Right lung (tissue), 5 donors: ENCODE results near the gene MAP1LC3C. TPM values are rescaled to one million over a fixed set of nuclear protein-coding genes. Genes with fewer than 3 reads are reported as not detected.

ENCODE experiments used
- polyA plus RNA-seq, 5 donors: library from polyadenylated mRNA; unstranded; fragments of 120-200 nt; gene quantifications; one replicate each; pipeline versions ENCODE4 v1.2.1 to v1.2.3, GENCODE V29; 2013; ENCODE audit warnings: inconsistent platforms in 1 of 5, low replicate concordance in 1 of 5; ENCODE audit not compliant: insufficient read length in 5 of 5, insufficient read depth in 1 of 5

MAP1LC3C gene
- polyA plus RNA-seq, 5 donors = 1.2 to 2.3 (median 1.3) TPM

Other genes starting within 250 kb of the MAP1LC3C start
- gene EXO1, start 150.9 kb downstream of the MAP1LC3C start, polyA plus RNA-seq = 10 to 100 TPM in 3 of 5 donors, 1 to 10 TPM in 2; 6.4 to 18.5 (median 12.9) TPM
- not detected for gene BECN2, start 41.3 kb downstream of the MAP1LC3C start, polyA plus RNA-seq